ENCODE data around the gene KDM4B.
A peak's percentile ranks its signal among the peaks of the same experiment; 100 is the strongest.

Gene KDM4B

GRCh38 chr19:5142725-5143097, 173.8 kb downstream of the KDM4B start:
- no peak for DNase-seq

- no peak for DNase-seq
These were observed 174.8 kb downstream of the KDM4B start for GRCh38 chr19:5143471-5144411.

GRCh38 chr19:5144545-5145179, 175.7 kb downstream of the KDM4B start:
- DNase-seq = no peak

GRCh38 chr19:5145521-5146511, 176.9 kb downstream of the KDM4B start:
- no peak for DNase-seq

GRCh38 chr19:5147074-5147977, 178.4 kb downstream of the KDM4B start:
- DNase-seq = no peak

GRCh38 chr19:5147978-5148793, 179.3 kb downstream of the KDM4B start:
- no peak for DNase-seq

GRCh38 chr19:5148794-5149190, 179.9 kb downstream of the KDM4B start:
- no peak for DNase-seq

- DNase-seq = no peak
These were observed 180.6 kb downstream of the KDM4B start for GRCh38 chr19:5149508-5149907.

- DNase-seq = no peak
These were observed 181.3 kb downstream of the KDM4B start for GRCh38 chr19:5149932-5150901.

- no peak for DNase-seq
These were observed 182.2 kb downstream of the KDM4B start for GRCh38 chr19:5150902-5151741.

- no peak for DNase-seq
These were observed 183.3 kb downstream of the KDM4B start for GRCh38 chr19:5152013-5152763.

- no peak for DNase-seq
These were observed 184.0 kb downstream of the KDM4B start for GRCh38 chr19:5152767-5153532.

GRCh38 chr19:5153601-5154128, 184.8 kb downstream of the KDM4B start:
- no peak for DNase-seq

GRCh38 chr19:5154129-5154798, 185.4 kb downstream of the KDM4B start:
- DNase-seq = peak; percentile 44

GRCh38 chr19:5154799-5155426, 186.0 kb downstream of the KDM4B start:
- DNase-seq = no peak

Measured in activated CD4-positive, alpha-beta T cell treated with anti-CD3 and anti-CD28 coated beads, Interleukin-2, amount 50 U/mL, for 1 hour (primary cell).